Ecto neural progenitor cell (in vitro differentiated cells): ENCODE data around the gene OR2A7.
A peak's percentile ranks its signal among the peaks of the same experiment; 100 is the strongest.
"Not testable (repeated sequence)": the region's sequence is repeated elsewhere in the genome, so short reads cannot be mapped to it uniquely, and the experiment has no call there.

Source experiments
- DNase-seq: peaks from one replicate; pipeline ENCODE4 v3.0.0-alpha.2; 2018; ENCODE audit warnings: low spot score

OR2A7 gene, protein sequence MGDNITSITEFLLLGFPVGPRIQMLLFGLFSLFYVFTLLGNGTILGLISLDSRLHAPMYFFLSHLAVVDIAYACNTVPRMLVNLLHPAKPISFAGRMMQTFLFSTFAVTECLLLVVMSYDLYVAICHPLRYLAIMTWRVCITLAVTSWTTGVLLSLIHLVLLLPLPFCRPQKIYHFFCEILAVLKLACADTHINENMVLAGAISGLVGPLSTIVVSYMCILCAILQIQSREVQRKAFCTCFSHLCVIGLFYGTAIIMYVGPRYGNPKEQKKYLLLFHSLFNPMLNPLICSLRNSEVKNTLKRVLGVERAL

GRCh38 chr7:144264692-144265091 is at the start of gene OR2A7:
TSS of gene OR2A7 (minus strand) at chr7:144264792. CDS start at chr7:144259628, 5,164 bp downstream.
- DNase-seq: not testable (repeated sequence)

DNA sequence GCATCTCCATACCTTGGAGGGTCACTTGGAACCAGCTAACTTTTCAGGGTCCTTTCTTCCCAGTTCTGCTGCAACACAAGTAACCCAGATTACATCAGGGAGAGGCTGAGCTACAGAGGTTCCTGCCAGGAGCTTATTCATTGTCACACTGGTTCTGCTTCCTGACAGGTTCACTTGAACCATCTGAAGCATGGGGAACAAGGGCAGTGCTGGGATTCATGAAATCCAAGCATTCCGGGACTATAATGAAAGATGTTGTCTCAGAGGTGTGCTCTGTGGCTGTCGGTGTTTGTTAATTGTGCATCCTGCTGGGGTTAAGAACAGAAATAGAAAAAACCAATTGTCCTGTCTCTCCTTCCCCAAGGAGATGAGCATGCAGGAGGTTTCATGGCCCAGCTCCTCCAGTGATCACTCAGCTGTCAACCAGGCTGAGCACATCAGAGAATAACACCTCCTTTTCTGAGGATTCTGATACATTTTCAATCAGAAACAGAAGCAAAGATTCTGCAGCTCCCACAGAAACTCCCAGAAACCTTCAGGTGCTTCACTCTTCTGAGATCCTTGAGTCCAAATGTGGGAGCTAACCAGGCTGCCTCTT is 47.4 kb upstream of the OR2A7 start, which contains the start of gene OR2A1:
Gene OR2A1 (plus strand): TSS at position 548 of the 598 bp plus-strand sequence. CDS start 5,706 bp downstream, outside the sequence.
- not testable (repeated sequence) for DNase-seq

DNA sequence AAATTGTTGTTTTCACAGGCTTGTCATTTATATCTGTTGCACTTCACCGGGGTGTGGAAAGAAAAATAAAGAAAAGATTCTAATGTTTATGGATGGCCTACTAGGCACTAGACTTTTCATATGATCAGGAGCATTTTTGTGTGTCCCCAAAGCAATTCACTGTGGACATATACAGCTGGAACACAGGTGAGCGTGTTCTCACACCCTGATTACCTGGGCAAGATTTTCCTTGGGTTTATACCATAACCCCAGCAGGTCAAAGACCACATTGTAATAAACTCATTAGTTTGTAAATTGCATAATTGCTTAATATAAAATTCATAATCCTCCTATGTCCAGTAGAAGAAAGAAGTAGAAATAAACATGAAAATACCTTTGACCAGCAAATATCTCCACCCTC is 46.6 kb upstream of the OR2A7 start:
- DNase-seq: not testable (repeated sequence)

GRCh38 chr7:144309702-144310101 is 45.1 kb upstream of the OR2A7 start:
- DNase-seq: not testable (repeated sequence)

DNA sequence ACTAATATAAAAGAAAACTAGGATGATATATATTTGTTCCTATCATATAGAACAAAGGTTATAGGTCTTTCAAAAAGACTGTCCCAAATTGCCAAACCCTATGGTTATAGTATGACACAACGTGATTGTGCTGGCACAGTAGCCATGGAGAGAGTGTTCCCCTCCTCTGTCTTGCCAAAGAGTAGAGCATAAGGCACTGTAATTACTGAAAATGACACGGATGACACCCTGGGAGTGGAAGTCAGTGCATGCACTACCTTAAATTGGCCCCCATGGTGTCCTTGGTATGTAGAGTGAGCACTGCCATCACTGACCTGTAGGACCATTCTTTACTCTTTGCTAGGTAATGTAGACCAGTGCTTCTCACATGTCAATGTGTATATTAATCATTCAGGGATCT is 40.6 kb upstream of the OR2A7 start:
- DNase-seq: not testable (repeated sequence)

- DNase-seq: not testable (repeated sequence)
Measured at GRCh38 chr7:144303607-144304006, 39.0 kb upstream of the OR2A7 start.

- not testable (repeated sequence) for DNase-seq
Measured at GRCh38 chr7:144302578-144303303, 38.1 kb upstream of the OR2A7 start.

DNA sequence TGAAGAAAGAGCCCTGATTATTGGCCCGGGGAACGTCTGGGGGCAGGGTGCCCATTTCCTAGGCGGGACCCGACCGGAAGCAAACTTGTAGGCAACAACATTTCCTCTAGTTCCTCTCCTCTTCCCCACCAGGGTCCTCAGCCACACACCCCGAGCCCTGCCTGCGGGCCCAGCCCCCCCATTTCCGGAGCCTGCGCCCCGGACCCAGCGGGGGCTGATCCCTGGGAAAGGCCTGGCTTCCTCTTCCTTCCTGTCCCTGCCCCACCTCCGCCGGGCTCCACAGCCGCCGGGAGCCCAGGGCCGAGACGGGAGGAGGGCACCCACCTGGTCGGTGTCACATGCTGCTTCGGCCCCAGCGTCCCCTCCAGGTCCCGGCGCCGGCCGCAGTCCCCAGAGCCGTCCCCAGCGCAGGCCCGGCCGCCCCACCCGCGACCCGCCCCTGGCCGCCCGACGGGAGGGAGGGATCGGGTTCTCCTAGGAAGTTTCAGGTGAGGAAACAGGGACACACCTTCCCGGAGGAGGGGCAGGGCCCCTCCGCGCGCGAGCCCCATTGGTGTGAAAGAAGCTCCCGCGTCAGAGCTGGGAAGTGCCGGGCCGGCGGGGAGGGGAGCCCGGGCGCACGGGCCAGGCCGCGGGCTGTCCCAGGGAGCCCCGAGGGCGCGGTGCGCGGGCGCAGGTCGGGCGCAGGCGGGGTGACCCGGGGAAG is 29.4 kb upstream of the OR2A7 start:
- not testable (repeated sequence) for DNase-seq

- DNase-seq: peak; percentile 12
Measured at GRCh38 chr7:144292384-144293161, 28.0 kb upstream of the OR2A7 start.

- DNase-seq: peak; percentile 3
Measured at GRCh38 chr7:144291607-144292006, 27.0 kb upstream of the OR2A7 start.

GRCh38 chr7:144287171-144287784 is 22.7 kb upstream of the OR2A7 start:
- DNase-seq: not testable (repeated sequence)

GRCh38 chr7:144283716-144284115 is 19.1 kb upstream of the OR2A7 start:
- DNase-seq: not testable (repeated sequence)

GRCh38 chr7:144282490-144282889 is 17.9 kb upstream of the OR2A7 start:
- DNase-seq: not testable (repeated sequence)

GRCh38 chr7:144281981-144282380 is 17.4 kb upstream of the OR2A7 start:
- DNase-seq: not testable (repeated sequence)

DNA sequence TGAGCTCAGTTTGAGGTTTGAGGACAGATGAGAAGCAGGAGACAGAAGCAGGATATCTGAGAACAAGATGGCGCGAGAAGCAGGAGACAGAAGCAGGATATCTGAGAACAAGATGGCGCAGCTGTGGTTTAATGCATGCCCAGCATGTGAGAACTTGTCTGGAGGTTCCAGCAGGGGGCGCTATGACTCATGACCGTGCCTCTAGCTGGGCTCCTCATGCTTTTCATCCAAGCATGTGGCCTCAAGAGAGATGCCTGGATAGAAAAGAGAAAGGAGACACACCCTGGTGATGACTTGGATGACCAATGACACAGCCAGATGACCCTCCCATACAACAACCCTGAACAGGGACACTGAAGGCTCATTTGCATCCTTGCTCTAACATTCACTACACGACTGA is 15.4 kb upstream of the OR2A7 start:
- DNase-seq: not testable (repeated sequence)

DNA sequence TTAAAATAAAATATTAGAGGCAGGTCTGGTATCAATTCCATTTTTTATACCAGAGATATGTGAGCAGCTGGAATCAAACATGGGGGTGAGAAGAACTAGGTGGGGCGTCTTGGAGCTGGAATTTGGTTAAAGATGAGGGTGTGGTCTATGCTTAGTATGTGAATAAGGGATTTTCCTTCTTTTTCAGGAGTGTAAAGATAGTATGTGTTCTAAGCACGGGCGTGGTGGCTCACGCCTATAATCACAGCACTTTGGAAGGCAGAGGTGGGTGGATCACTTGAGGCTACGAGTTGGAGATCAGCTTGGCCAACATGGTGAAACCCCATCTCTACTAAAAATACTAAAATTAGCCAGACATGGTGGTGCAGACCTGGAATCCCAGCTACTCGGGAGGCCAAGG is 10.7 kb upstream of the OR2A7 start:
- DNase-seq: not testable (repeated sequence)

DNA sequence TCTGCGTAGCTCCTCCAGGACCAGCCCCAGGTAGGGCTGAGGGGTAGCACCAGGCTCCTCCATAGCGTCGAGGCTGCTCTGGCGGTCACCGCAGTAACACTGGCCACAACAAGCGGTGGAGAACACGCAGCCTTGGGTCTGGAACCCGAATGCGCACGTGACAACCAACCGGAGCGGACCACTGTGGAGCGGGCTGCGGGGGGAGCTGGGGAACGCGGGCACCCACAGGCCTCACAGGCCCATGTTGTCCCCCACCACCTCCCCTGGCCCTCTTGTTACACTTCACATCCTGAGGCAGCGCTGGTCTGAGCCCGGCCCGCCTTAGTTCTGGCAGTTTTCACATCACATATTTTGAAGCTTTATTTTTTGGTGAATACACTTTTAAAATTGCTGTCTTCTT is 4.6 kb upstream of the OR2A7 start, which contains the start of gene CTAGE8:
Gene CTAGE8 (minus strand): TSS at position 101 of the 400 bp plus-strand sequence. CDS start 38 bp downstream, at position 63.
- DNase-seq: not testable (repeated sequence)

DNA sequence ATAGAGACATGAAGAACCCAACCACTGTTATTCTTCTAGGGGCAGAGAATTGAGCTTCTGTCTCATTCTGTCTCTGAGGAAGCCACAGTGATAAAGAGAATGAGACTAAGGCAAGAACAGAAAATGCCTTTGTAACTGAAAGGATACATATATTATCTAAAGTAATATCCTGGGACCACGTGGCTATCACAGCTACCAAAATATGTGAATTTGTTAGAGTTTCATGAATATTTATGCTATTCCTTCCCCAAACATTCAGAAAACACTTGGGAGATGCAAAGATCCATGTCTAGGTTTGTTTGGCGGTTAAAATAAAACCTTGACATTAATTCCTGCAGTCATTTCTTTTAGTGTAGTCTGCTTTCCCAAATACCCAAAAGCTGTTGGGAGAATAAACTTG is 2.5 kb downstream of the OR2A7 start:
- DNase-seq: not testable (repeated sequence)

DNA sequence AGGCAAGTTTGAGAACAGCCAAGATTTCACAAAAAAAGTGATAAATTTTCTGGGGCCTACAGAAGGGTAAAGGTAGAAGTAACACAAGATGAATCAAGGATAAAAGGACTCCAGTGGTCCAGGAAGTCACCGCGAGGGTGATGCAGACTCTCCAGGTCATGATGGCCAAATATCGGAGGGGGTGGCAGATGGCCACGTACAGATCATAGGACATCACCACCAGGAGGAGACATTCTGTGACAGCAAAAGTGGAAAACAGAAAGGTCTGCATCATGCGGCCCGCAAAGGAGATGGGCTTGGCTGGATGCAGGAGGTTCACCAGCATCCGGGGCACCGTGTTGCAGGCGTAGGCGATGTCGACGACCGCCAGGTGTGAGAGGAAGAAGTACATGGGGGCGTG is 5.5 kb downstream of the OR2A7 start:
- DNase-seq: not testable (repeated sequence)

DNA sequence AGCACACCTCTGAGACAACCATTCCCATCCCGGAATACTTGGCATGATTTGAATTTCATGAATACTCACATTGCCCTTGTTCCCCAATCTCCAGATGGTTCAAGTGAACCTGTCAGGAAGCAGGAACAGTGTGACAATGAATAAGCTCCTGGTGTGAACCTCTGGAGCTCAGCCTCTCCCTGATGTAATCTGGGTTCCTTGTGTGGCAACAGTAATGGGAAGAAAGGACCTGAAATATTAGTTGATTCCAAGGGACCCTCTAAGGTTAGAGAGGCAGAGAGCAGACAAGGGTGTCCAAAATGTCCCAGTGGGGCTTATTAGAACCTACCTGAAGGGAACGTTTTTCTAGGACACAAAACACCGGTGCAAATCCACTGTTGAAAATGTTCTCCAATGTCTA is 8.5 kb downstream of the OR2A7 start:
- peak; percentile 26 for DNase-seq

DNA sequence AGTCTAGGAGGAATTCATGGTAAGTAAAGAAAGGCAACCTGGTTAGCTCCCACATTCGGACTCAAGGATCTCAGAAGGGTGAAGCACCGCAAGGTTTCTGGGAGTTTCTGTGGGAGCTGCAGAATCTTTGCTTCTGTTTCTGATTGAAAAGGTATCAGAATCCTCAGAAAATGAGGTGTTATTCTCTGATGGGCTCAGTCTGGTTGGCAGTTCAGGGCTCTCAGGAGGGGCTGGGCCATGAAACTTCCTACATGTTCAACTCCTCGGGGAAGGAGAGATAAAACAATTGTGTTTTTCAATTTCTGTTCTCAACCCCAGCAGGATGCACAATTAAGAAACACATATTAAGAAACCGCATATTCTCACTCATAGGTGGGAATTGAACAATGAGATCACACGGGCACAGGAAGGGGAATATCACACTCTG is 9.1 kb downstream of the OR2A7 start:
- DNase-seq: peak; percentile 26
